ENCODE results near the gene DNAAF5.

The DNAAF5 gene

GRCh38 chr7:721619-722248, 4.8 kb upstream of the DNAAF5 start:
- peaks cover 6% of the 10 kb centered on the region for H3K4me1 ChIP-seq (ENCODE audit: low read depth, poor library complexity, severe bottlenecking)
- peaks cover 10% of the 10 kb centered on the region; the same call in 1 of the 2 replicates for H3K36me3 ChIP-seq (ENCODE audit: insufficient read depth)
- H3K4me3 ChIP-seq (IDR thresholded peaks at IDR 0.05; ENCODE audit: insufficient read depth, low read depth, low read length): no peak overlapping the region
- 0 out of 2 replicates have a peak, but pooled peaks cover 2% of the 10 kb centered on the region for H4K20me1 ChIP-seq (ENCODE audit: insufficient read depth)
- H2AFZ ChIP-seq (ENCODE audit: low read depth): no peak overlapping the region
- H3K27ac ChIP-seq: no peak overlapping the region
- TF ChIP-seq, protein P1, sequence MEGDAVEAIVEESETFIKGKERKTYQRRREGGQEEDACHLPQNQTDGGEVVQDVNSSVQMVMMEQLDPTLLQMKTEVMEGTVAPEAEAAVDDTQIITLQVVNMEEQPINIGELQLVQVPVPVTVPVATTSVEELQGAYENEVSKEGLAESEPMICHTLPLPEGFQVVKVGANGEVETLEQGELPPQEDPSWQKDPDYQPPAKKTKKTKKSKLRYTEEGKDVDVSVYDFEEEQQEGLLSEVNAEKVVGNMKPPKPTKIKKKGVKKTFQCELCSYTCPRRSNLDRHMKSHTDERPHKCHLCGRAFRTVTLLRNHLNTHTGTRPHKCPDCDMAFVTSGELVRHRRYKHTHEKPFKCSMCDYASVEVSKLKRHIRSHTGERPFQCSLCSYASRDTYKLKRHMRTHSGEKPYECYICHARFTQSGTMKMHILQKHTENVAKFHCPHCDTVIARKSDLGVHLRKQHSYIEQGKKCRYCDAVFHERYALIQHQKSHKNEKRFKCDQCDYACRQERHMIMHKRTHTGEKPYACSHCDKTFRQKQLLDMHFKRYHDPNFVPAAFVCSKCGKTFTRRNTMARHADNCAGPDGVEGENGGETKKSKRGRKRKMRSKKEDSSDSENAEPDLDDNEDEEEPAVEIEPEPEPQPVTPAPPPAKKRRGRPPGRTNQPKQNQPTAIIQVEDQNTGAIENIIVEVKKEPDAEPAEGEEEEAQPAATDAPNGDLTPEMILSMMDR (conservative IDR thresholded peaks at IDR 0.05; ENCODE audit: low read depth, low read length): no peak
- no peak overlapping the region for H3K4me2 ChIP-seq
- H3K27me3 ChIP-seq (ENCODE audit: insufficient read depth, low read depth): no peaks in the 10 kb centered on the region
- no peak overlapping the region for H3K9ac ChIP-seq
- peaks cover 22% of the 10 kb centered on the region for H3K79me2 ChIP-seq (ENCODE audit: insufficient read depth, low read depth)

GRCh38 chr7:723541-723940, 3.0 kb upstream of the DNAAF5 start:
- H4K20me1 ChIP-seq (ENCODE audit: insufficient read depth): 0 out of 2 replicates have a peak, but pooled peaks cover 2% of the 10 kb centered on the region
- no peak overlapping the region for H2AFZ ChIP-seq (ENCODE audit: low read depth)
- no peak overlapping the region for H3K27ac ChIP-seq
- peaks cover 11% of the 10 kb centered on the region for H3K4me1 ChIP-seq (ENCODE audit: low read depth, poor library complexity, severe bottlenecking)
- peaks cover 10% of the 10 kb centered on the region; the same call in 1 of the 2 replicates for H3K36me3 ChIP-seq (ENCODE audit: insufficient read depth)
- H3K79me2 ChIP-seq (ENCODE audit: insufficient read depth, low read depth): peaks cover 31% of the 10 kb centered on the region
- H3K4me2 ChIP-seq: no peak overlapping the region
- TF ChIP-seq, protein P1 (conservative IDR thresholded peaks at IDR 0.05; ENCODE audit: low read depth, low read length): no peak
- H3K9ac ChIP-seq: no peak overlapping the region
- no peaks in the 10 kb centered on the region for H3K27me3 ChIP-seq (ENCODE audit: insufficient read depth, low read depth)
- H3K4me3 ChIP-seq (IDR thresholded peaks at IDR 0.05; ENCODE audit: insufficient read depth, low read depth, low read length): no peak overlapping the region

DNA sequence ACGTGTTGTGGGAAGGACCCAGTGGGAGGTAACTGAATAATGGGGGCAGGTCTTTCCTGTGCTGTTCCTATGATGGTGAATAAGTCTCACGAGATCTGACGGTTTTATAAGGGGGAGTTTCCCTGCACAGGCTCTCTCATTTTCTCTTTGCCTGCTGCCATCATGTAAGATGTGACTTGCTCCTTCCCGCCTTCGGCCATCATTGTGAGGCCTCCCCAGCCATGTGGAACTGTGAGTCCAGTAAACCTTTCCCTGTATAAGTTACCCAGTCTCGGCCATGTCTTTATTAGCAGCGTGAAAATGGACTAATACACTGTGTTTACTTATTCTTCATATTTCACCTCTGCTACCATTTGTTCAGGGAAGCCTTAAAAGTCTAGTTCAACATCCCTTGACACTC, 2.2 kb upstream of the DNAAF5 start:
- H3K27ac ChIP-seq: no peak overlapping the region
- H2AFZ ChIP-seq (ENCODE audit: low read depth): no peak overlapping the region
- H3K79me2 ChIP-seq (ENCODE audit: insufficient read depth, low read depth): peaks cover 33% of the 10 kb centered on the region
- no peak overlapping the region for H3K9ac ChIP-seq
- no peak overlapping the region for H3K4me2 ChIP-seq
- no peaks in the 10 kb centered on the region for H3K27me3 ChIP-seq (ENCODE audit: insufficient read depth, low read depth)
- H3K4me3 ChIP-seq (IDR thresholded peaks at IDR 0.05; ENCODE audit: insufficient read depth, low read depth, low read length): no peak overlapping the region
- H4K20me1 ChIP-seq (ENCODE audit: insufficient read depth): 0 out of 2 replicates have a peak, but pooled peaks cover 2% of the 10 kb centered on the region
- TF ChIP-seq, protein P1 (conservative IDR thresholded peaks at IDR 0.05; ENCODE audit: low read depth, low read length): no peak
- peaks cover 11% of the 10 kb centered on the region for H3K4me1 ChIP-seq (ENCODE audit: low read depth, poor library complexity, severe bottlenecking)
- peaks cover 10% of the 10 kb centered on the region; the same call in 1 of the 2 replicates for H3K36me3 ChIP-seq (ENCODE audit: insufficient read depth)

- TF ChIP-seq, protein P1 (conservative IDR thresholded peaks at IDR 0.05; ENCODE audit: low read depth, low read length): no peak
- H3K9ac ChIP-seq: peak overlapping the region; percentile 97
Measured at GRCh38 chr7:725223-726005, 1.1 kb upstream of the DNAAF5 start.

More at GRCh38 chr7:725223-726005, 1.1 kb upstream of the DNAAF5 start:
- peaks cover 33% of the 10 kb centered on the region for H3K79me2 ChIP-seq (ENCODE audit: insufficient read depth, low read depth)
- no peak overlapping the region for H3K4me3 ChIP-seq (IDR thresholded peaks at IDR 0.05; ENCODE audit: insufficient read depth, low read depth, low read length)
- H3K4me2 ChIP-seq: peak overlapping the region; percentile 81
- H3K4me1 ChIP-seq (ENCODE audit: low read depth, poor library complexity, severe bottlenecking): peaks cover 11% of the 10 kb centered on the region
- no peaks in the 10 kb centered on the region for H3K27me3 ChIP-seq (ENCODE audit: insufficient read depth, low read depth)
- 0 out of 2 replicates have a peak, but pooled peaks cover 2% of the 10 kb centered on the region for H4K20me1 ChIP-seq (ENCODE audit: insufficient read depth)
- H2AFZ ChIP-seq (ENCODE audit: low read depth): peak overlapping the region; percentile 69
- peaks cover 10% of the 10 kb centered on the region; the same call in 1 of the 2 replicates for H3K36me3 ChIP-seq (ENCODE audit: insufficient read depth)
- peak overlapping the region; percentile 79; the same call in 1 of the 2 replicates for H3K27ac ChIP-seq
